ENCODE measurements around the gene CD83. TPM values are rescaled to one million over a fixed set of nuclear protein-coding genes. Genes with fewer than 3 reads are reported as not detected.

CD83 gene
- total RNA-seq, 2 donors from 2014 or later = 1.3 to 2.3 TPM

DNA sequence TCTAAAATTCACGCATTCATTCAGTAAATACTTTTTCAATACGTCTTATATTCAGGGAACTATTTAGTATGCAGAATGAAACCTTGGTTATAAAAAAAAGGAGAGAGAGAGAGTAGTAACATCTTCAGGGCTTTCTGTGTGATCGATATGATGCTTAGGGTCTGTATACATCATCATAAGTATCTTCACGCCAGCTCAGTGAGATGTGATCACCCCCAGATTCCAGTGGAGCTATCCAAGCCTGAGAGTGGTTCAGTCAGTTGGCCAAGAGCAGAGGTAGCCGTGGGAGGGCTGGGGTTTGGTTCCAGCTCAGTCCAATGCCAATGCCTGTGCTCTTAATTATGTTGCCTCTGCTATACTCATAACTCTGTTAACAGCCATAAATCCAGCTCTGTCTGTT lies 8.6 kb downstream of the CD83 start:
- intact Hi-C loops (cut with DNase I) = no loop called here
- no peak for ATAC-seq

DNA sequence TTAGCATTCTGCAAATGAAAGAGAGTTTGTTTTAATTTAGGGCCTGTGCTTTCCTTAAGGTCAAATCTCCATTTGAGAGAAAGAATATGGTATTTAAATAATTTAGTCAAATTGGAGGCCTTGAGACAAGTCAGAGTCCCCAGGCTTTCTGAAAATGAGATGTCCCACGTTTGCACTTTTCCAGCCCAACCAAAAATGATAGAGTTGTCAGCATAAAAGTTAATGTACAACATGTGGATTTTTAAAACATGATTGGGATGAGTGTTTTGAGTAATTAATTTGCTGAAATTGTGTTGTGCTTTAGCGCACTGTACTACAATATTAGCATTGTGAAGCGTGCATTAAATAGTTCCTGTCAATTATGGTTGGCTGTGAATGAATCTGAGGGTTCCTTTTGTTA lies 10.0 kb downstream of the CD83 start:
- H3K27me3 ChIP-seq = no peaks in the 10 kb centered on the region
- no peaks in the 10 kb centered on the region for H3K9me3 ChIP-seq
- intact Hi-C loops (cut with DNase I) = no loop called here
- ATAC-seq = no peak
- no peaks in the 10 kb centered on the region for H3K36me3 ChIP-seq (replicated peaks in 1 of 2; ENCODE audit: insufficient read depth in 1 of 2, low read depth in 2 of 2)
- H3K4me1 ChIP-seq = no peaks in the 10 kb centered on the region
- TF ChIP-seq, protein P1, sequence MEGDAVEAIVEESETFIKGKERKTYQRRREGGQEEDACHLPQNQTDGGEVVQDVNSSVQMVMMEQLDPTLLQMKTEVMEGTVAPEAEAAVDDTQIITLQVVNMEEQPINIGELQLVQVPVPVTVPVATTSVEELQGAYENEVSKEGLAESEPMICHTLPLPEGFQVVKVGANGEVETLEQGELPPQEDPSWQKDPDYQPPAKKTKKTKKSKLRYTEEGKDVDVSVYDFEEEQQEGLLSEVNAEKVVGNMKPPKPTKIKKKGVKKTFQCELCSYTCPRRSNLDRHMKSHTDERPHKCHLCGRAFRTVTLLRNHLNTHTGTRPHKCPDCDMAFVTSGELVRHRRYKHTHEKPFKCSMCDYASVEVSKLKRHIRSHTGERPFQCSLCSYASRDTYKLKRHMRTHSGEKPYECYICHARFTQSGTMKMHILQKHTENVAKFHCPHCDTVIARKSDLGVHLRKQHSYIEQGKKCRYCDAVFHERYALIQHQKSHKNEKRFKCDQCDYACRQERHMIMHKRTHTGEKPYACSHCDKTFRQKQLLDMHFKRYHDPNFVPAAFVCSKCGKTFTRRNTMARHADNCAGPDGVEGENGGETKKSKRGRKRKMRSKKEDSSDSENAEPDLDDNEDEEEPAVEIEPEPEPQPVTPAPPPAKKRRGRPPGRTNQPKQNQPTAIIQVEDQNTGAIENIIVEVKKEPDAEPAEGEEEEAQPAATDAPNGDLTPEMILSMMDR (IDR thresholded peaks at IDR 0.05) = no peak
- WGBS, 2 donors = 40 to 53% methylated on average over 3 of the region's 3 CpGs
- no peak overlapping the region for H3K4me3 ChIP-seq
- no peak overlapping the region for H3K27ac ChIP-seq
- no peak for DNase-seq

More for the DNA sequence above, 8.6 kb downstream of the CD83 start:
- Histone ChIP-seq H3K27me3 (no peaks in the 10 kb centered on the region), H3K4me3 (no peak overlapping the region), H3K27ac (no peak overlapping the region), H3K4me1 (no peaks in the 10 kb centered on the region), H3K9me3 (no peaks in the 10 kb centered on the region), H3K36me3 (replicated peaks in 1 of 2; ENCODE audit: insufficient read depth in 1 of 2, low read depth in 2 of 2) (no peaks in the 10 kb centered on the region)
- TF ChIP-seq, protein P1 (IDR thresholded peaks at IDR 0.05) = no peak
- no peak for TF ChIP-seq POLR2A (IDR thresholded peaks at IDR 0.05)
- no peak for DNase-seq
- 86 to 87% methylated on average over 5 of the region's 5 CpGs for WGBS, 2 donors

DNA sequence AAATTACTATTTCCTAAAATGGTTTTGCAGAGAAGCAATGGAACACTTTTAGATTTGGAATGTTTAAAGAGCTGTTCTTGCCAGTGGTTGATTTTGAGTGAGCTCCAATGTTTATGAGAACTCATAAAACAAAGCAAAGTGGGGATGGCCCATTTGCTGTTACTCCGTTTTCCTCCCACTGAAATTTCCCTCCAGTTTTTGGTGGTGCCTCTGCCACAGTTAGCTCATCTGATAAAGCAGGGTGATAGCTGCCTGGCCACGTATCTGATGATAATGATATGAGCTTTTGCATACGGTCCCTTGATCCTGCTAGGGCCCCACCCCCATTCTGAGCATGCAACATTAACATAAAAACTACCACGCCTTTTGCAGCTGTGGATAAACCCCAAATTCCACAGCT lies 10.4 kb downstream of the CD83 start:
- Histone ChIP-seq H3K4me3 (no peak overlapping the region), H3K9me3 (no peaks in the 10 kb centered on the region), H3K4me1 (no peaks in the 10 kb centered on the region), H3K27ac (no peak overlapping the region), H3K36me3 (replicated peaks in 1 of 2; ENCODE audit: insufficient read depth in 1 of 2, low read depth in 2 of 2) (no peaks in the 10 kb centered on the region), H3K27me3 (no peaks in the 10 kb centered on the region)
- TF ChIP-seq POLR2A (IDR thresholded peaks at IDR 0.05) = no peak
- TF ChIP-seq, protein P1 (IDR thresholded peaks at IDR 0.05) = no peak
- ATAC-seq = no peak
- DNase-seq = no peak
- intact Hi-C loops (cut with DNase I) = no loop called here
- WGBS, 2 donors = 67 to 74% methylated on average over 4 of the region's 4 CpGs

DNA sequence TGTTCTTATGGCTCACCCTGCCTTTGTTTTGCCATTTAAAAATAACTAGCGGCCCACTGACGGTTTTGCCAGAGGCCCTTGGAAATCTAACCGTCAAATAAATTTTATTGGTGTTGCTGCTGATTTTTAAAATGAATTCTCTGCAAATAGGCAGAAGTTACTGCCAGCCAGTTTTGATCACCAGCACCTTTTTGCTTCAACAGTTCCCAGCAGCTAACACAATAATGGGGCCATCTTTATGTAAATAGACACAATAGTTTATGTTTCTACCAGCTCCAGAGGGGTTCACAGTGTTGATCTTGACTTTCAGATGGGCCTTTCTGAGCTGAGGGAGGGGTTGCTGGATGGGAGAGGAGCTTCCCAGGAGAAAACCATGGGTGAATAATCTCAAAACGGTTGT lies 11.2 kb downstream of the CD83 start:
- DNase-seq (no peak), ATAC-seq (no peak)
- TF ChIP-seq, protein P1 (IDR thresholded peaks at IDR 0.05) = no peak
- no peak for TF ChIP-seq POLR2A (IDR thresholded peaks at IDR 0.05)
- Histone ChIP-seq H3K27me3 (no peaks in the 10 kb centered on the region), H3K9me3 (no peaks in the 10 kb centered on the region), H3K4me3 (no peak overlapping the region), H3K27ac (no peak overlapping the region), H3K36me3 (replicated peaks in 1 of 2; ENCODE audit: insufficient read depth in 1 of 2, low read depth in 2 of 2) (no peaks in the 10 kb centered on the region), H3K4me1 (no peaks in the 10 kb centered on the region)
- intact Hi-C loops (cut with DNase I) = no loop called here
- WGBS, 2 donors = 90% methylated on average over 4 of the region's 4 CpGs

DNA sequence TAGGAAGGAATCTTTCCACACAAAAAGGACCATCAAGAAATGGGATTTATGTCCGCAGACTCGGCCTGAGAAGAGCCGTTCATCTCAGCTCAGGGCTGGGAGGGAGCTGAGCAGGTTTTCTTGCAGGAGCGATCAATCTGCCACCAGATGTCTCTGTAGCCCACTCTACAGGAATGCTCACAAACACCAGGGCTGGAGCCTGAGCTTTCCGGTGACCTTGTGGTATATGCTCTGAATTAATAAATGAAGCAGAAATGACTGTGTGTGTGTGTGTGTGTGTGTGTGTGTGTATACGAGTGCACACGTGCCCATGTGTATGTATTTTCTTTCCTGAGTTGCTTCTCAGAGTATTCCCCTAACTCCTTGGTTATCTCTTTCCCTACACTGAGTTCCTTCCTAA lies 12.0 kb downstream of the CD83 start:
- Histone ChIP-seq H3K27me3 (no peaks in the 10 kb centered on the region), H3K4me3 (no peak overlapping the region), H3K27ac (no peak overlapping the region), H3K4me1 (no peaks in the 10 kb centered on the region), H3K9me3 (no peaks in the 10 kb centered on the region), H3K36me3 (replicated peaks in 1 of 2; ENCODE audit: insufficient read depth in 1 of 2, low read depth in 2 of 2) (peaks cover 0 to 2% of the 10 kb centered on the region in 2 donors)
- peak; percentile 58 for ATAC-seq
- WGBS, 2 donors = 24 to 31% methylated on average over 7 of the region's 7 CpGs
- intact Hi-C loops (cut with DNase I) = no loop called here
- TF ChIP-seq POLR2A (IDR thresholded peaks at IDR 0.05) = no peak
- TF ChIP-seq, protein P1 (IDR thresholded peaks at IDR 0.05) = peak; percentile 7 to 54 (median 43)
- peak; percentile 26 to 64 (median 59) for DNase-seq
